Right lobe of liver (tissue), 4 donors: Measurements from ENCODE around the gene LRRN2.

Experiments
- CTCF ChIP-seq, 4 donors: fragments of 200-600 bp in 3 of 4; fragments of 450-650 bp in 1 of 4; IDR thresholded peaks; one replicate each; pipeline versions ENCODE4 v1.5.1 to v1.8.0; 2016 to 2022; ENCODE audit warnings: antibody characterized with exemption in 4 of 4, mild to moderate bottlenecking in 2 of 4
- POLR2A ChIP-seq: fragments of 450-650 bp; IDR thresholded peaks from one replicate; pipeline ENCODE4 v1.6.1; 2017; ENCODE audit warnings: antibody characterized with exemption, mild to moderate bottlenecking
- donor health status: DM: no; HTN: no; CAD: no.
- donor health status: DM: no; HTN: no; CAD: no.
- donor health status: DM: no; HTN: yes; CAD: no.

GRCh38 chr1:204619721-204620120 is 65.8 kb downstream of the LRRN2 start:
- TF ChIP-seq POLR2A: no peak
- TF ChIP-seq CTCF (IDR thresholded peaks at IDR 0.05): peak in 1 of 4 donors; percentile 6
